ENCODE results near the gene ST7.

The ST7 gene

GRCh38 chr7:117134889-117135552, 181.7 kb downstream of the ST7 start:
- DNase-seq, result no peak

GRCh38 chr7:117135553-117135891, 182.2 kb downstream of the ST7 start:
- DNase-seq, result no peak

- DNase-seq, result no peak
Observed at GRCh38 chr7:117137868-117138267, 184.6 kb downstream of the ST7 start.

- no peak for DNase-seq
Observed at GRCh38 chr7:117138495-117138894, 185.2 kb downstream of the ST7 start.

GRCh38 chr7:117138981-117139380, 185.7 kb downstream of the ST7 start:
- DNase-seq, result no peak

GRCh38 chr7:117139397-117139984, 186.2 kb downstream of the ST7 start:
- no peak for DNase-seq

- no peak for DNase-seq
Observed at GRCh38 chr7:117140921-117141320, 187.6 kb downstream of the ST7 start.

GRCh38 chr7:117143066-117143465, 189.8 kb downstream of the ST7 start:
- DNase-seq, result no peak

- no peak for DNase-seq
Observed at GRCh38 chr7:117143580-117143979, 190.3 kb downstream of the ST7 start.

GRCh38 chr7:117145333-117145732, 192.0 kb downstream of the ST7 start:
- no peak for DNase-seq

- DNase-seq, result peak; percentile 36
Observed at GRCh38 chr7:117146059-117146458, 192.8 kb downstream of the ST7 start.

GRCh38 chr7:117146511-117146910, 193.2 kb downstream of the ST7 start:
- DNase-seq, result peak; percentile 61

GRCh38 chr7:117148971-117149370, 195.7 kb downstream of the ST7 start:
- no peak for DNase-seq

- DNase-seq, result no peak
Observed at GRCh38 chr7:117149692-117150091, 196.4 kb downstream of the ST7 start.

GRCh38 chr7:117152213-117153007, 199.1 kb downstream of the ST7 start:
- no peak for DNase-seq

GRCh38 chr7:117153016-117153545, 199.8 kb downstream of the ST7 start:
- DNase-seq, result no peak

GRCh38 chr7:117154721-117155120, 201.4 kb downstream of the ST7 start:
- no peak for DNase-seq

GRCh38 chr7:117155694-117156093, 202.4 kb downstream of the ST7 start:
- DNase-seq, result no peak

GRCh38 chr7:117157241-117158209, 204.2 kb downstream of the ST7 start:
- DNase-seq, result peak; percentile 96

GRCh38 chr7:117158941-117159697, 205.8 kb downstream of the ST7 start:
- DNase-seq, result no peak

- DNase-seq, result no peak
Observed at GRCh38 chr7:117163101-117163500, 209.8 kb downstream of the ST7 start.

- DNase-seq, result no peak
Observed at GRCh38 chr7:117164620-117165019, 211.3 kb downstream of the ST7 start.

Measured in hematopoietic multipotent progenitor cell treated with erythropoietin and hydrocortisone succinate and interleukin-3 and kit ligand, for 6 days (in vitro differentiated cells).